Thyroid gland (tissue), 4 donors: ENCODE data around the gene OR2B2.

Experiments used
- CTCF ChIP-seq, 6 experiments: fragments of 200-600 bp in 3 of 6; fragments of 450-650 bp in 3 of 6; sonication (generic) in 3 of 6; IDR thresholded peaks; one replicate each; pipeline ENCODE4 v1.5.1; 2016 to 2019; ENCODE audit warnings: antibody characterized with exemption in 6 of 6, mild to moderate bottlenecking in 2 of 6, inconsistent platforms in 1 of 6, moderate library complexity in 1 of 6
- POLR2A ChIP-seq, 2 donors: fragments of 450-650 bp; IDR thresholded peaks; one replicate each; pipeline ENCODE4 v1.6.1; 2017; ENCODE audit warnings: antibody characterized with exemption in 2 of 2, mild to moderate bottlenecking in 2 of 2, moderate library complexity in 1 of 2

DNA sequence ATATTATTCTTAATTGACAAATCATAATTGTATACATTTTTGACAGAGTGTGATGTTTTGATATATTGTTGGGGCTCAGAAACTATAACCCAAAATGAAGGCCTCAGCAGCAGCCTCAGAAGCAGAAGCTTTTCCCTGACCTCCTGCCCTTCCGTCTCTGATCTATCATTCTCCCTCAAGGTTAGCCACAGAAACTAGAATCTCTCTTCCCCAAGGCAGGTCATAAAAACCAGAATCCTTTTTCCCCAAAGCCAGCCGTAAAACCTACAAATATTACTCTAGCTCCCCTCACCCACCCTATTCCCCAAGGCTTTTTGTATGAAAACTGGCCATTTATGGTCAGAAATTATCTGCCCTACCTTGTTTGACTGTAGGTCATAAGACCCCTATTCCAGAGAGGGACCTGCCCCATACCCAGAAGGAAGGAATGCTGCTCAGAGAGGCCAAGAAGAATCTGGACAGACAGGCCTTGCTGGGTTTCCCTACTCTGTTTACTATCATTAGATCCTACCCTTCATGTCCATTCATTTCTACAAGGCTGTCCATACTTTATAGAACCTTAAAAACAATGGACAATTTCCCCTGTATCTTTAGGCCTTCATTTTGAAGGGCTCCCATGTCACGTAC, 14.5 kb downstream of the OR2B2 start:
- TF ChIP-seq CTCF (IDR thresholded peaks at IDR 0.05) (no peak), POLR2A (IDR thresholded peaks at IDR 0.05) (no peak)
